IMR-90 (cell line): Measurements from ENCODE around the gene SLC5A1. TPM values are rescaled to one million over a fixed set of nuclear protein-coding genes. Genes with fewer than 3 reads are reported as not detected.
"Not testable (repeated sequence)": the region's sequence is repeated elsewhere in the genome, so short reads cannot be mapped to it uniquely, and the experiment has no call there.

Experiments used
- ATAC-seq: fragments of 200-7000 bp; cut with Tn5 transposase; 2 replicates; pipeline ENCODE4 v1.9.1; 2020; ENCODE audit warnings: low read depth, mild to moderate bottlenecking, moderate library complexity
- BruUV-seq: library from RNA; stranded (reverse); fragments of 400-500 nt; replicated peaks from 2 replicates; lab custom pipeline; 2021; lab: Mats Ljungman, UMichigan
- CTCF ChIA-PET: fragments of 300-600 bp; formaldehyde crosslinking; extraction: SDS; loops from one replicate; lab custom pipeline; 2021; ENCODE audit warnings: antibody characterized with exemption; lab: Yijun Ruan, JAX
- POLR2A ChIA-PET: fragments of 300-600 bp; sonication (Branson Sonifier 250); formaldehyde crosslinking; loops from one replicate; lab custom pipeline; 2022; ENCODE audit warnings: antibody characterized with exemption; ENCODE audit not compliant: unreplicated experiment; lab: Charles Lee
- DNase-seq: peaks from one replicate; pipeline ENCODE4 v3.0.0; 2013
- H2AFZ ChIP-seq: replicated peaks from 2 replicates; pipeline ENCODE3; 2013; ENCODE audit warnings: low read length, mild to moderate bottlenecking; ENCODE audit not compliant: poor library complexity
- H2AK5ac ChIP-seq: 2 replicates; pipeline ENCODE4 v1.6.1; 2013; ENCODE audit warnings: low read depth, low read length, inconsistent platforms
- H2AK9ac ChIP-seq: replicated peaks from 2 replicates; pipeline ENCODE3; 2013; ENCODE audit warnings: mild to moderate bottlenecking, low read depth, low read length, moderate library complexity; ENCODE audit not compliant: poor library complexity
- H2BK120ac ChIP-seq: 2 replicates; pipeline ENCODE4 v1.6.1; 2013; ENCODE audit warnings: low read depth, low read length, inconsistent platforms
- H2BK15ac ChIP-seq: 3 replicates; pipeline ENCODE4 v1.6.1; 2013; ENCODE audit warnings: low read depth, low read length, inconsistent platforms
- H2BK20ac ChIP-seq: 2 replicates; pipeline ENCODE4 v1.6.1; 2013; ENCODE audit warnings: low read depth, mild to moderate bottlenecking, inconsistent platforms, low read length, moderate library complexity
- H2BK5ac ChIP-seq: 2 replicates; pipeline ENCODE4 v1.6.1; 2013; ENCODE audit warnings: mild to moderate bottlenecking, low read depth, low read length, inconsistent platforms; ENCODE audit not compliant: poor library complexity, severe bottlenecking
- H3K14ac ChIP-seq: replicated peaks from 2 replicates; pipeline ENCODE4 v1.6.1; 2013; ENCODE audit warnings: low read depth, low read length, inconsistent platforms
- H3K18ac ChIP-seq: 2 replicates; pipeline ENCODE4 v1.6.1; 2013; ENCODE audit warnings: low read depth, low read length, control low read depth
- H3K23ac ChIP-seq: 2 replicates; pipeline ENCODE4 v1.6.1; 2013; ENCODE audit warnings: low read depth, low read length, inconsistent platforms
- H3K27ac ChIP-seq: 2 replicates; pipeline ENCODE4 v1.5.1; 2013; ENCODE audit warnings: mild to moderate bottlenecking, control low read depth, low read length; ENCODE audit not compliant: insufficient read depth
- H3K27me3 ChIP-seq: 2 replicates; pipeline ENCODE4 v1.6.1; 2013; ENCODE audit warnings: low read length; ENCODE audit not compliant: control insufficient read depth, insufficient read depth
- H3K36me3 ChIP-seq: 2 replicates; pipeline ENCODE4 v1.6.1; 2013; ENCODE audit warnings: low read length, mixed read lengths; ENCODE audit not compliant: control insufficient read depth, insufficient read depth
- H3K4ac ChIP-seq: 2 replicates; pipeline ENCODE4 v1.6.1; 2013; ENCODE audit warnings: low read depth, low read length, inconsistent platforms
- H3K4me1 ChIP-seq: 2 replicates; pipeline ENCODE4 v1.6.1; 2013; ENCODE audit warnings: low read length, mixed read lengths; ENCODE audit not compliant: control insufficient read depth, insufficient read depth
- H3K4me2 ChIP-seq: 2 replicates; pipeline ENCODE4 v1.6.1; 2013; ENCODE audit warnings: low read depth, mild to moderate bottlenecking, control low read depth, low read length, moderate library complexity
- H3K4me3 ChIP-seq: 2 replicates; pipeline ENCODE4 v1.5.1; 2013; ENCODE audit warnings: low read depth, mild to moderate bottlenecking, control low read depth, low read length, moderate library complexity; ENCODE audit not compliant: insufficient read depth
- H3K56ac ChIP-seq: 2 replicates; pipeline ENCODE4 v1.6.1; 2013; ENCODE audit warnings: low read length, inconsistent platforms; ENCODE audit not compliant: insufficient read depth; ENCODE audit errors: extremely low read depth
- H3K79me1 ChIP-seq, 2 experiments: 2 replicates each; pipeline ENCODE4 v1.6.1; 2013; ENCODE audit warnings: low read length in 2 of 2, inconsistent platforms in 1 of 2, low read depth in 1 of 2
- H3K9ac ChIP-seq: 2 replicates; pipeline ENCODE4 v1.6.1; 2013; ENCODE audit warnings: low read depth, low read length, control low read depth
- H3K9me1 ChIP-seq: 2 replicates; pipeline ENCODE4 v1.6.1; 2013; ENCODE audit warnings: low read length, inconsistent platforms; ENCODE audit not compliant: insufficient read depth
- H3K9me3 ChIP-seq: 2 replicates; pipeline ENCODE4 v1.6.1; 2013; ENCODE audit warnings: low read length; ENCODE audit not compliant: control insufficient read depth, insufficient read depth
- H4K20me1 ChIP-seq: 2 replicates; pipeline ENCODE4 v1.6.1; 2013; ENCODE audit warnings: low read length, inconsistent platforms; ENCODE audit not compliant: insufficient read depth
- H4K5ac ChIP-seq: 2 replicates; pipeline ENCODE4 v1.6.1; 2013; ENCODE audit warnings: mild to moderate bottlenecking, low read depth, low read length, control low read depth
- H4K8ac ChIP-seq, 2 experiments: 2 replicates each; pipeline ENCODE4 v1.6.1; 2013; ENCODE audit warnings: low read depth in 2 of 2, low read length in 2 of 2, control low read depth in 1 of 2, inconsistent platforms in 1 of 2
- H4K91ac ChIP-seq: 2 replicates; pipeline ENCODE4 v1.6.1; 2013; ENCODE audit warnings: low read depth, low read length, inconsistent platforms; ENCODE audit not compliant: insufficient read depth
- WGBS, 2 experiments: methylation state at CpG; one replicate each; pipeline versions ENCODE4 v1.1.5 to v1.1.7; 2013; ENCODE audit warnings: missing lambda C conversion rate in 2 of 2; ENCODE audit not compliant: insufficient read length in 1 of 2; ENCODE audit errors: extremely low coverage in 2 of 2; 5-methylcytosine and 5-hydroxymethylcytosine counted together
- dilution Hi-C: fragments of 300-500 bp; cut with HindIII; formaldehyde crosslinking; loops from one replicate; pipeline ENCODE4 v1.14.3; 2018; ENCODE audit warnings: low sequenced_read_pairs; ENCODE audit not compliant: unreplicated experiment
- in situ Hi-C: fragments of 300-500 bp; cut with MboI; formaldehyde crosslinking; loops from 3 replicates; pipeline ENCODE4 v1.14.3; 2019; ENCODE audit warnings: low sequenced_read_pairs, inconsistent platforms, mixed read lengths
- intact Hi-C: fragments of 100-400 bp; cut with micrococcal nuclease; formaldehyde crosslinking; loops from 2 replicates; pipeline ENCODE4 v1.10.0; 2022
- polyA plus RNA-seq, 3 experiments: library from polyadenylated mRNA; depleted of rRNA; stranded (reverse); fragments of >200 nt; gene quantifications; 2 replicates each; pipeline ENCODE4 v1.2.3, GENCODE V29; 2012; ENCODE audit warnings: low replicate concordance in 1 of 3
- total RNA-seq: library from RNA; depleted of rRNA; stranded (reverse); fragments of >200 nt; gene quantifications from 2 replicates; pipeline ENCODE4 v1.2.3, GENCODE V29; 2012

SLC5A1 gene
- total and polyA plus RNA-seq, 2 of the 4 experiments (the other 2 are of a cell fraction) = not detected

GRCh38 chr22:32134796-32135195 is 91.7 kb downstream of the SLC5A1 start:
- H4K20me1 ChIP-seq, H4K91ac ChIP-seq, H3K79me1 ChIP-seq, ATAC-seq, H3K9me1 ChIP-seq, H2BK15ac ChIP-seq, H3K4me2 ChIP-seq, H2BK120ac ChIP-seq, H3K4me1 ChIP-seq, H2AK9ac ChIP-seq, H2AK5ac ChIP-seq, H3K9me3 ChIP-seq, dilution Hi-C loops, H3K9ac ChIP-seq, H2BK20ac ChIP-seq, intact Hi-C loops, H4K8ac ChIP-seq, H3K4ac ChIP-seq, H3K27me3 ChIP-seq, H3K4me3 ChIP-seq, H3K14ac ChIP-seq, H2AFZ ChIP-seq, in situ Hi-C loops, DNase-seq, H3K18ac ChIP-seq, H3K36me3 ChIP-seq, H3K27ac ChIP-seq, H3K56ac ChIP-seq, H4K5ac ChIP-seq, POLR2A ChIA-PET, BruUV-seq, H3K23ac ChIP-seq, CTCF ChIA-PET, H2BK5ac ChIP-seq: not testable (repeated sequence)
- 89% methylated on average over 7 of the region's 14 CpGs; no CpG with 5 or more reads in 1 of the 2 experiments for WGBS, 2 experiments
